Ishikawa (cell line): ENCODE results near the gene KLHL25.

Experiments used
- CEBPB ChIP-seq: IDR thresholded peaks from 2 replicates; pipeline ENCODE4 v1.6.1; 2012
- CREB1 ChIP-seq: IDR thresholded peaks from 2 replicates; pipeline ENCODE4 v1.6.1; 2012; ENCODE audit warnings: low read depth
- EGR1 ChIP-seq: IDR thresholded peaks from 2 replicates; pipeline ENCODE4 v1.6.1; 2012
- EP300 ChIP-seq: IDR thresholded peaks from 2 replicates; pipeline ENCODE4 v1.6.1; 2012; ENCODE audit warnings: borderline replicate concordance
- FOXM1 ChIP-seq: IDR thresholded peaks from 2 replicates; pipeline ENCODE4 v1.6.1; 2012; ENCODE audit warnings: low read depth, borderline replicate concordance
- NFIC ChIP-seq: IDR thresholded peaks from 2 replicates; pipeline ENCODE4 v1.6.1; 2012
- RAD21 ChIP-seq: IDR thresholded peaks from 2 replicates; pipeline ENCODE4 v1.6.1; 2012; ENCODE audit warnings: low read depth
- REST ChIP-seq: IDR thresholded peaks from 2 replicates; pipeline ENCODE4 v1.6.1; 2012; ENCODE audit warnings: low read depth, mild to moderate bottlenecking
- TAF1 ChIP-seq: IDR thresholded peaks from 2 replicates; pipeline ENCODE4 v1.6.1; 2012; ENCODE audit warnings: low read depth, mild to moderate bottlenecking
- TCF12 ChIP-seq: IDR thresholded peaks from 2 replicates; pipeline ENCODE4 v1.6.1; 2012; ENCODE audit warnings: low read depth
- TEAD4 ChIP-seq: IDR thresholded peaks from 2 replicates; pipeline ENCODE4 v1.6.1; 2012
- YY1 ChIP-seq: IDR thresholded peaks from 2 replicates; pipeline ENCODE4 v1.6.1; 2012; ENCODE audit warnings: low read depth
- ZBTB7A ChIP-seq: IDR thresholded peaks from 2 replicates; pipeline ENCODE4 v1.6.1; 2012; ENCODE audit warnings: low read depth
- TF ChIP-seq, protein P1 (sequence below): IDR thresholded peaks from 2 replicates; pipeline ENCODE4 v1.6.1; 2012
- TF ChIP-seq, protein P2 (sequence below): IDR thresholded peaks from 2 replicates; pipeline ENCODE4 v1.6.1; 2012

The KLHL25 gene

DNA sequence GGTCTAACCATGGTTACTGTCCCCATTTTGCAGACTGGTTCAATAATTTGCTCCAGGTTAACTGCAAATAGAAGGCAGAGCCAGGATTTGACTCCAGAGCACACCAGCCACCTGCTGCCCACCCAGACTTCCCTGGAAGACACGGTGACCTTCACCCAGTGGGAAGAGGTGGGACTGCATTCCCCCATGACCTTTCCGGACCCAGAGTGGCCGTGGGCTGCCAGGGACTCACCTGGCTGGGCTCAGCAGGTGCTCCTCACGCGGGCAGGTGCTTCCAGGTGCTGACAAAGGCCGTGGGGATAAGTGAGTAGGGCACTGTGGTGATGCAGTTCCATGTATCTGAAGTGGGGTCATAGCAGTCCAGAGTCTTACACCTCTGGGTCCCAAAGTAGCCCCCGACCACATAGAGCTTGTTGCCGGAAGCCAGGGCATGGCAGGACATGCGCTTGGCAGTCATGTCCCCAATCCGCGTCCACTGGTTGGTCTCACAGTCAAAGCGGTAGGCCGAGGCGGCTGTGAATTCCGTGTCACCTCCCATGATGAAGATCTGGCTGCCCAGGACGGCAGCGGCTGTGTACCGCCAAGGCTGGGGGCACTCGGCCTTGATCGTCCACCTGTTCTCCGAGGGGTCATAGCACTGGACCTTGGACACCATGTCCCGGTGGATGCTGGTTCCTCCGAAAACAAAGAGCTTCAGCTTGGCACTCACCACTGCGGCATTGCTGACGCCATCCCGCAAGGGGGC is 26.8 kb downstream of the KLHL25 start:
- TF ChIP-seq TAF1 (no peak), REST (no peak), TEAD4 (no peak), EP300 (no peak), NFIC (no peak), CEBPB (no peak), YY1 (no peak), CREB1 (no peak), RAD21 (no peak)
- TF ChIP-seq, protein P1, sequence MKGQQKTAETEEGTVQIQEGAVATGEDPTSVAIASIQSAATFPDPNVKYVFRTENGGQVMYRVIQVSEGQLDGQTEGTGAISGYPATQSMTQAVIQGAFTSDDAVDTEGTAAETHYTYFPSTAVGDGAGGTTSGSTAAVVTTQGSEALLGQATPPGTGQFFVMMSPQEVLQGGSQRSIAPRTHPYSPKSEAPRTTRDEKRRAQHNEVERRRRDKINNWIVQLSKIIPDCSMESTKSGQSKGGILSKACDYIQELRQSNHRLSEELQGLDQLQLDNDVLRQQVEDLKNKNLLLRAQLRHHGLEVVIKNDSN = no peak

DNA sequence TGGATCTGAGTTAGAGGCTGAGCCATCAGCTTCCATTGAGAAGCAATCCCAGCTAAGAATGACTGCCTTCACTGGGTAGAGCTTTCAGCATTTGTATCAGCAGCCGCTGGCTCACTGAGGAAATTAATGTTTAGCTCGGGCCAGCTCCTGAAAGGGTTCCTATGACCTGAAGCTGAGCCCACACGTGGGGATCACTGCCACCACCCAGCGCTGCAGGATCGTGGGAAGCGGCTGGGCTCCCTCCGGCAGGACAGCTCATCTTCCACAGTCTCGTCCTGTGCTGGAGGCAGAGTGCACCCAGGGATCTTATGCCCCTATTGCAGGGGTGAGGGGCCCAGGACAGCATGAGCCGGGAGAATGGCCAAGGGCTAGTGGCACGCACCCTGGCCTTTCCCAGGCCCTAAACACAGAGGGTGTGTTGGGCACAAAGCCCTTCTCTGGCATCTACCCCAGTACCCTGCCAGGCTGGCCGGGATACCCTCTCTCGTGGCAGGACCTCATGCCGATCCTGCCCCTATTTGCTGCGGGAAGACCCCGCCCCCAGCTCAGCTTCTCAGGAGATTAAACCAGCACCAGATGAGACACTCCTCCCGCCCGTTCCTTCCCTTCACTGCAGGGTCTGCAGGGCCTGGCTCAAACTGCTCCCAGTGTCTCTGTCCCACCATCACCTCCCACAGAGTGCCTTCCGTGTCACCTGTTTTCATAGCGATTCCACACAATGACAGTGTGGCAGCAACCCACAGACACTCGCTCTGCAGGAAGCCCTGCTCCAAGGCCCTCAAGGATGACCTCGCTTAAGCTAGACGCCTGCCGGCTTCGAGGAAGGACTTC is 28.5 kb downstream of the KLHL25 start:
- TF ChIP-seq RAD21 (no peak), ZBTB7A (no peak), CREB1 (no peak), TAF1 (no peak), CEBPB (no peak), FOXM1 (no peak), REST (no peak), NFIC (no peak), TCF12 (no peak), EGR1 (no peak), EP300 (no peak), YY1 (no peak), TEAD4 (no peak)
- TF ChIP-seq, protein P2, sequence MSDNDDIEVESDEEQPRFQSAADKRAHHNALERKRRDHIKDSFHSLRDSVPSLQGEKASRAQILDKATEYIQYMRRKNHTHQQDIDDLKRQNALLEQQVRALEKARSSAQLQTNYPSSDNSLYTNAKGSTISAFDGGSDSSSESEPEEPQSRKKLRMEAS = no peak
- TF ChIP-seq, protein P1 = no peak

DNA sequence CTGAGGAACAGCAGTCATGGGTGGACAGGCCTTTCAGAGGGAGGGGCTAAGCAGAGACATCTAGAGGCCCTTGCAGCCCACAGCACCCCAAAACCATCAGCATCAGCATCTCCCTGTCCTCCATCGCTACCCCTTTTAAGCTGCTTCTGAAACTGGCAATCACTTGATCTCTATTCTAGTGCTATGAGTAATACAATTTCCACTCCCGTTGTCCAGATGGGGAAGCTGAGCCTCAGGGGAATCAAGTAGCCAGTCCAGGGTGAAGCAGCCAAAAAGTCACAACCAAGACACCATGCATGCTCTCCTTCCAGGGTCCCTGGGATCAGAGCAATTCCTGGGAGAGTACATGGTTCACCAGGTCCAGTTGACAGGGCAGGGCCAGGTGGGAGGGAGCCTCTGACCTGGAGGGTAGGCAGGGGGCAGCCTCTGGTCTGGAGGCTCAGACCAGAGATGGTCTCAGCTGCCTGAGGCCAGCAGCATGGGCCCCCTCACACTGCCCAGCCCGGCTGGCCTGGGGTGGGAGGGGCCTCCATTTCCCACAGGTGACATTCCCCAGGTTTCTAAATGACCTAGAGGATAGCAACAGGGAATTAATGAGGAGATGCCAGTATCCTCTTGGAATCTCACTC is 30.0 kb downstream of the KLHL25 start:
- TF ChIP-seq TEAD4 = no peak
- no peak for TF ChIP-seq NFIC
- no peak for TF ChIP-seq TCF12
- TF ChIP-seq EGR1 = no peak
- TF ChIP-seq, protein P2 = no peak
- TF ChIP-seq CEBPB = no peak

DNA sequence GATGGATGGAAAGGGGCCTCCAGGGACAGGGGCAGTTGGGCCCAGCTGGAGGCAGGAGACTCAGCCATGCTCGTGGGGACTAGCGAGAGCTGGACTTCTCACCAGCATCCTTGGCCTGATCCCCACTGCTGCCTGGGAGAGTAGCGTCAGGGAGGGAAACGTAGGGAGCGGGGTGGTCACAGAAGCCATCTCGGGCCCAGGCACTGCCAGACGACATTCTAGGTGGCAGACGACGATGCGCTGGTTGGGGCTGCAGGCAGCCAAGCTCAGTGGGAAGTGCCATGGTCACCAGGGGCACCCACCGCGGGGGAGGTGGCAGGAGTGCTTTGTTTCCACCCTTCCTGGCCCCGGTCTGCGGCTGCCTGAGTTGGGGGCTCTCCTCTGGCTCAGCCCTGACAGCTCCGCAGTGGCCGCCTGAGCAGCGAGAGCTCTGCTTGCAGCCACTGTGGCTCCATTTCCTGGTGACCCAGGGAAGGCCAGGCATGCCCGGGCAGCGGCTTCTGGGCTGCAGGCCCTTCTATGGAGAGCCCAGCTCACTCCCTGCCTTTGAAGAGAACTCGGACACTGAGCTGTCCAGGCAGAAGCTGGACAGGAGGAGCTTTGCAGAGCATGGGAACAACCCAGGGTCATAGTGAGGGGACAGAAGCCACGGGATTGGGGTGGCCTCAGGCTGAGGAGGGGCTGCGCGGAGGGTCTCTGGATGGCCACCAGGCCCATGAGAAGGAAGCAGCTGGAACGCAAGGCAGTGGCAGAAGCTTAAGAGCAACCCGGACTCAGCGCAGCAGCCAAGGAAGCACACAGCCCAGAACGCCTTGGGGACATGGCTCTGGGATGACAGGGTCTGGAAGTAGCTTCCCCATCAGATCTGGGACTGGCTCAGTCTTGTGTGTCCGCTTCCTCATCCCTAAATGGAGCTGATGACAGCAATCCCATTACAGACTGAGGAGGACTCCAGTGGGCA is 30.8 kb downstream of the KLHL25 start:
- TF ChIP-seq REST (no peak), CEBPB (no peak), YY1 (no peak), RAD21 (no peak), TEAD4 (no peak), EP300 (no peak), TCF12 (no peak), EGR1 (no peak)
- TF ChIP-seq, protein P2 = no peak
